ENCODE data around the gene PBX1.

GRCh38 chr1:164709541-164710278 lies 150.7 kb downstream of the PBX1 start:
- TF ChIP-seq CTCF (IDR thresholded peaks at IDR 0.05) = no peak
- TF ChIP-seq EP300 (IDR thresholded peaks at IDR 0.05) = no peak
- no peak for TF ChIP-seq POLR2AphosphoS5 (IDR thresholded peaks at IDR 0.05)
- no peak for TF ChIP-seq POLR2A (IDR thresholded peaks at IDR 0.05)
